H1 (cell line): ENCODE measurements around the gene ARHGEF11. TPM values are rescaled to one million over a fixed set of nuclear protein-coding genes. Genes with fewer than 3 reads are reported as not detected.

ENCODE experiments used
- CTCF ChIA-PET: fragments of 300-600 bp; sonication (Branson Sonifier 250); formaldehyde crosslinking; loops from one replicate; lab custom pipeline; 2021; ENCODE audit not compliant: partially characterized antibody; lab: Charles Lee
- POLR2A ChIA-PET: fragments of 300-600 bp; sonication (Branson Sonifier 250); formaldehyde crosslinking; loops from one replicate; lab custom pipeline; 2021; ENCODE audit warnings: inconsistent platforms; ENCODE audit not compliant: partially characterized antibody; lab: Charles Lee
- DNase-seq, 2 experiments: peaks; one replicate each; pipeline versions ENCODE4 v3.0.0 to v3.0.0-alpha.2; 2010 to 2022; ENCODE audit warnings: low spot score in 2 of 2, low read depth in 1 of 2, mixed read lengths in 1 of 2
- FAIRE-seq: peaks from 2 replicates; lab custom pipeline; 2011; peaks lifted over from hg19 to GRCh38; lab: Jason Lieb, UNC
- H2AFZ ChIP-seq: 2 replicates; pipeline ENCODE4 v1.8.1; 2012; ENCODE audit warnings: low read length, inconsistent platforms
- H2AK5ac ChIP-seq: 2 replicates; pipeline ENCODE4 v1.6.1; 2013; ENCODE audit warnings: low read depth, low read length
- H2BK120ac ChIP-seq: replicated peaks from 2 replicates; pipeline ENCODE3; 2013; ENCODE audit warnings: low read depth, low read length, inconsistent platforms
- H2BK12ac ChIP-seq: 2 replicates; pipeline ENCODE4 v1.6.1; 2013; ENCODE audit warnings: low read depth, low read length
- H2BK15ac ChIP-seq: 2 replicates; pipeline ENCODE4 v1.6.1; 2013; ENCODE audit warnings: low read length
- H2BK20ac ChIP-seq: 2 replicates; pipeline ENCODE4 v1.6.1; 2013; ENCODE audit warnings: low read length
- H2BK5ac ChIP-seq: 2 replicates; pipeline ENCODE4 v1.6.1; 2013; ENCODE audit warnings: low read depth, low read length
- H3K14ac ChIP-seq: 2 replicates; pipeline ENCODE4 v1.6.1; 2013; ENCODE audit warnings: inconsistent platforms; ENCODE audit not compliant: insufficient read length
- H3K18ac ChIP-seq: 2 replicates; pipeline ENCODE4 v1.6.1; 2013; ENCODE audit warnings: low read length; ENCODE audit errors: extremely low read depth
- H3K23ac ChIP-seq: 2 replicates; pipeline ENCODE4 v1.6.1; 2013; ENCODE audit warnings: inconsistent platforms; ENCODE audit not compliant: insufficient read length
- H3K23me2 ChIP-seq: 2 replicates; pipeline ENCODE4 v1.6.1; 2013; ENCODE audit warnings: low read depth, low read length
- H3K27ac ChIP-seq: 2 replicates; pipeline ENCODE4 v1.6.1; 2011; ENCODE audit warnings: low read depth, low read length, inconsistent platforms
- H3K27me3 ChIP-seq, 4 experiments: replicated peaks in 1 of 4; 1 replicate in 1 of 4; 2 replicates in 3 of 4; pipeline versions ENCODE4 v1.6.1 to v1.8.1; 2011 to 2013; ENCODE audit warnings: low read length in 3 of 4, mild to moderate bottlenecking in 3 of 4, inconsistent platforms in 2 of 4, mixed read lengths in 2 of 4, moderate library complexity in 1 of 4; ENCODE audit not compliant: control insufficient read depth in 3 of 4, insufficient read depth in 3 of 4; ENCODE audit errors: extremely low read depth in 1 of 4
- H3K36me3 ChIP-seq, 4 experiments: 2 replicates each; pipeline versions ENCODE4 v1.6.1 to v1.8.1; 2011 to 2013; ENCODE audit warnings: mild to moderate bottlenecking in 4 of 4, low read length in 3 of 4, moderate library complexity in 2 of 4, control low read depth in 1 of 4, inconsistent platforms in 1 of 4; ENCODE audit not compliant: insufficient read depth in 4 of 4, control insufficient read depth in 2 of 4
- H3K4ac ChIP-seq: replicated peaks from 2 replicates; pipeline ENCODE3; 2013; ENCODE audit warnings: low read length, low read depth, mixed read lengths, inconsistent platforms; ENCODE audit not compliant: insufficient read length
- H3K4me1 ChIP-seq, 4 experiments: replicated peaks in 1 of 4; 1 replicate in 1 of 4; 2 replicates in 3 of 4; pipeline versions ENCODE4 v1.6.1 to v1.8.1; 2011 to 2013; ENCODE audit warnings: low read length in 3 of 4, inconsistent platforms in 2 of 4, mixed read lengths in 1 of 4; ENCODE audit not compliant: insufficient read depth in 4 of 4, control insufficient read depth in 3 of 4
- H3K4me2 ChIP-seq, 2 experiments: 2 replicates each; pipeline versions ENCODE4 v1.6.1 to v1.8.1; 2011 to 2013; ENCODE audit warnings: low read depth in 2 of 2, low read length in 2 of 2, control low read depth in 1 of 2, inconsistent platforms in 1 of 2, mild to moderate bottlenecking in 1 of 2; ENCODE audit not compliant: insufficient read depth in 1 of 2
- H3K4me3 ChIP-seq, 4 experiments: fragments of 200-600, 300-600 bp in 1 of 4; sonication (generic), shearing (Covaris generic), sonication (Bioruptor Twin) in 1 of 4; 2 replicates each; pipeline versions ENCODE4 v1.5.1 to v1.8.1; 2011 to 2016; ENCODE audit warnings: low read length in 4 of 4, low read depth in 3 of 4, control low read depth in 2 of 4, inconsistent platforms in 2 of 4, mild to moderate bottlenecking in 2 of 4, mixed read lengths in 1 of 4, moderate library complexity in 1 of 4; ENCODE audit not compliant: insufficient read depth in 2 of 4; ENCODE audit errors: extremely low read depth in 1 of 4
- H3K56ac ChIP-seq: replicated peaks from 2 replicates; pipeline ENCODE3; 2013; ENCODE audit warnings: low read depth, mild to moderate bottlenecking, mixed read lengths, low read length, inconsistent platforms; ENCODE audit not compliant: insufficient read length
- H3K79me1 ChIP-seq: 2 replicates; pipeline ENCODE4 v1.6.1; 2013; ENCODE audit warnings: low read depth, low read length, control low read depth
- H3K79me2 ChIP-seq, 2 experiments: 2 replicates each; pipeline versions ENCODE4 v1.6.1 to v1.8.1; 2012 to 2013; ENCODE audit warnings: low read length in 2 of 2, mild to moderate bottlenecking in 2 of 2, inconsistent platforms in 1 of 2; ENCODE audit not compliant: insufficient read depth in 2 of 2, control insufficient read depth in 1 of 2
- H3K9ac ChIP-seq, 4 experiments: replicated peaks in 1 of 4; 1 replicate in 1 of 4; 2 replicates in 3 of 4; pipeline versions ENCODE4 v1.6.1 to v1.8.1; 2011 to 2013; ENCODE audit warnings: low read depth in 3 of 4, low read length in 3 of 4, control low read depth in 2 of 4, mild to moderate bottlenecking in 2 of 4, moderate library complexity in 2 of 4, inconsistent platforms in 1 of 4; ENCODE audit errors: extremely low read depth in 1 of 4
- H3K9me3 ChIP-seq, 2 experiments: 2 replicates each; pipeline versions ENCODE4 v1.6.1 to v1.8.1; 2012 to 2013; ENCODE audit warnings: mild to moderate bottlenecking in 2 of 2, moderate library complexity in 2 of 2, control low read depth in 1 of 2, inconsistent platforms in 1 of 2, low read depth in 1 of 2, low read length in 1 of 2, mixed read lengths in 1 of 2; ENCODE audit not compliant: insufficient read depth in 2 of 2
- H4K20me1 ChIP-seq, 2 experiments: replicated peaks in 1 of 2; 2 replicates each; pipeline versions ENCODE3 to v1.8.1; 2011 to 2013; ENCODE audit warnings: inconsistent platforms in 2 of 2, low read length in 2 of 2, mild to moderate bottlenecking in 1 of 2; ENCODE audit not compliant: insufficient read depth in 2 of 2, control insufficient read depth in 1 of 2
- H4K5ac ChIP-seq: 2 replicates; pipeline ENCODE4 v1.6.1; 2013; ENCODE audit warnings: low read length, low read depth, mixed read lengths, inconsistent platforms; ENCODE audit not compliant: insufficient read length
- H4K8ac ChIP-seq: 2 replicates; pipeline ENCODE4 v1.8.0; 2013; ENCODE audit warnings: mild to moderate bottlenecking, moderate library complexity, low read length, inconsistent platforms; ENCODE audit not compliant: insufficient read depth; ENCODE audit errors: extremely low read depth
- H4K91ac ChIP-seq: replicated peaks from 2 replicates; pipeline ENCODE3; 2013; ENCODE audit warnings: low read length, mixed read lengths, inconsistent platforms; ENCODE audit not compliant: insufficient read length
- BCL11A ChIP-seq, 2 experiments: IDR thresholded peaks; one replicate each; pipeline ENCODE4 v1.6.1; 2011; ENCODE audit warnings: low read depth in 2 of 2, low read length in 2 of 2, mild to moderate bottlenecking in 2 of 2
- BRCA1 ChIP-seq: IDR thresholded peaks from 2 replicates; pipeline ENCODE4 v1.6.1; 2012; ENCODE audit warnings: low read depth, low read length, improper control_type of control experiment
- CHD1 ChIP-seq: IDR thresholded peaks from 2 replicates; pipeline ENCODE4 v1.6.1; 2012; ENCODE audit warnings: low read depth, low read length, improper control_type of control experiment
- KDM5A ChIP-seq: fragments of 200-600 bp; IDR thresholded peaks from 2 replicates; pipeline ENCODE4 v1.7.1; 2012; ENCODE audit warnings: mild to moderate bottlenecking, low read length, inconsistent platforms, mixed read lengths
- MAFK ChIP-seq: IDR thresholded peaks from 2 replicates; pipeline ENCODE4 v1.6.1; 2012; ENCODE audit warnings: low read depth, mild to moderate bottlenecking, improper control_type of control experiment, low read length
- RBBP5 ChIP-seq: IDR thresholded peaks from 2 replicates; pipeline ENCODE4 v1.7.1; 2012; ENCODE audit warnings: low read depth, mild to moderate bottlenecking, inconsistent platforms, low read length, moderate library complexity, borderline replicate concordance
- RNF2 ChIP-seq: fragments of 200-900, 300-1000 bp; sonication (generic); IDR thresholded peaks from 2 replicates; pipeline ENCODE4 v1.7.1; 2016; ENCODE audit warnings: borderline replicate concordance, low read depth, mild to moderate bottlenecking, antibody characterized with exemption, low read length; ENCODE audit not compliant: poor library complexity, severe bottlenecking; ENCODE audit errors: missing control alignments
- SAP30 ChIP-seq: fragments of 300-600 bp; sonication (generic); IDR thresholded peaks from 2 replicates; pipeline ENCODE4 v1.7.1; 2012; ENCODE audit warnings: low read length, moderate library complexity, mild to moderate bottlenecking, inconsistent platforms; ENCODE audit not compliant: insufficient read depth, insufficient replicate concordance
- SIN3A ChIP-seq, 2 experiments: IDR thresholded peaks in 1 of 2; conservative IDR thresholded peaks in 1 of 2; 2 replicates each; pipeline ENCODE4 v1.6.1; 2011 to 2012; ENCODE audit warnings: low read length in 2 of 2, improper control_type of control experiment in 1 of 2, low read depth in 1 of 2, mild to moderate bottlenecking in 1 of 2
- SIRT6 ChIP-seq: IDR thresholded peaks from one replicate; pipeline ENCODE4 v1.7.1; 2012; ENCODE audit warnings: low read length, inconsistent platforms
- TEAD4 ChIP-seq: IDR thresholded peaks from 2 replicates; pipeline ENCODE4 v1.6.1; 2012; ENCODE audit warnings: low read depth, low read length, inconsistent platforms, mixed read lengths
- USF2 ChIP-seq: IDR thresholded peaks from 2 replicates; pipeline ENCODE4 v1.6.1; 2011; ENCODE audit warnings: low read length, improper control_type of control experiment
- WGBS, 2 experiments: shearing (Covaris generic) in 1 of 2; methylation state at CpG; one replicate each; pipeline versions ENCODE4 v1.1.6 to v1.1.7; 2013 to 2015; ENCODE audit warnings: low lambda C conversion rate in 2 of 2, mixed read lengths in 2 of 2, inconsistent platforms in 1 of 2, low coverage in 1 of 2, missing lambda C conversion rate in 1 of 2; ENCODE audit not compliant: insufficient replicate concordance in 2 of 2, insufficient coverage in 1 of 2, insufficient read length in 1 of 2; ENCODE audit errors: extremely low coverage in 1 of 2, missing lambda C conversion rate in 1 of 2; 5-methylcytosine and 5-hydroxymethylcytosine counted together
- polyA plus RNA-seq, 7 experiments: library from polyadenylated mRNA; depleted of rRNA in 3 of 7; stranded (reverse) in 5 of 7; unstranded in 2 of 7; fragments of >200 nt in 5 of 7; fragments of 200-250 nt in 2 of 7; gene quantifications; 1 replicate in 5 of 7; 2 replicates in 1 of 7; 4 replicates in 1 of 7; pipeline versions ENCODE4 v1.2.1 to v1.2.3, GENCODE V29; 2011 to 2013; ENCODE audit warnings: missing spikeins in 2 of 7, mixed read lengths in 2 of 7
- total RNA-seq: library from RNA; stranded (reverse); fragmentation: NEBNext Ultra II Directional; extraction: Animal tissue kit (Norgen Biotek cat#: 25700); gene quantifications from 2 replicates; pipeline ENCODE4 v1.2.1, GENCODE V29; 2021

Gene ARHGEF11
- total and polyA plus RNA-seq, 2 of the 8 experiments (the other 6 are each of a cell fraction or from before 2014, with no cell fraction given) = 19.9 to 33.1 TPM

- Histone ChIP-seq H2BK120ac (no peak overlapping the region), H3K36me3 (no peaks in the 10 kb centered on the region), H2BK20ac (no peak overlapping the region), H3K4ac (no peak overlapping the region), H4K20me1 (peaks cover 4 to 13% of the 10 kb centered on the region in 2 experiments), H3K4me1 (peaks cover 4 to 29% (median 18%) of the 10 kb centered on the region in 4 experiments; a peak in 6 of 7 replicates), H4K8ac (no peak overlapping the region), H2BK15ac (no peak overlapping the region), H2AK5ac (no peak overlapping the region), H4K5ac (no peak overlapping the region), H2BK5ac (no peak overlapping the region), H3K79me1 (peaks cover 3% of the 10 kb centered on the region), H3K23ac (no peak overlapping the region), H3K27me3 (no peaks in the 10 kb centered on the region), H3K79me2 (peaks cover 6 to 81% of the 10 kb centered on the region in 2 experiments; a peak in 3 of 4 replicates), H2AFZ (no peak overlapping the region), H3K4me2 (no peak overlapping the region), H3K23me2 (no peaks in the 10 kb centered on the region), H3K56ac (no peak overlapping the region), H4K91ac (no peak overlapping the region), H3K9ac (no peak overlapping the region), H2BK12ac (no peak overlapping the region), H3K4me3 (no peak overlapping the region), H3K18ac (no peak overlapping the region), H3K14ac (no peak overlapping the region), H3K27ac (no peak overlapping the region), H3K9me3 (no peaks in the 10 kb centered on the region)
- POLR2A ChIA-PET = interaction anchor here (0.8 kb wide), 1 partner anchor 38 kb away, joined by 3 read pairs; no protein-coding TSS in a partner anchor
- FAIRE-seq (no peak), DNase-seq (no peak)
- WGBS, 2 experiments = 50% methylated on average over 2 of the region's 2 CpGs; no CpG with 5 or more reads in 1 of the 2 experiments
- CTCF ChIA-PET = interaction anchor here (0.9 to 1.1 kb wide), 2 partner anchors 68 to 84 kb away, joined by 4 to 5 read pairs; no protein-coding TSS in a partner anchor
- TF ChIP-seq CHD1 = no peak
- no peak for TF ChIP-seq SIRT6
- TF ChIP-seq MAFK = no peak
- no peak for TF ChIP-seq KDM5A
- TF ChIP-seq BRCA1 = no peak
- TF ChIP-seq TEAD4 = no peak
- TF ChIP-seq SAP30 = no peak
- TF ChIP-seq RBBP5 = no peak
- no peak for TF ChIP-seq BCL11A (IDR thresholded peaks at IDR 0.05; ENCODE audit: low read depth in 2 of 2, low read length in 2 of 2)
- no peak for TF ChIP-seq SIN3A (conservative IDR thresholded peaks at IDR 0.05 in 1 of 2, IDR thresholded peaks at IDR 0.05 in 1 of 2; ENCODE audit: low read depth in 1 of 2, low read length in 2 of 2)
- no peak for TF ChIP-seq RNF2
- TF ChIP-seq USF2 = no peak
Measured at GRCh38 chr1:157005965-157006364, 39.6 kb downstream of the ARHGEF11 start.
